GM19043 (cell line): ENCODE results near the gene ZNF326.

Experiments used
- ATAC-seq: cut with Tn5 transposase; IDR thresholded peaks from one replicate; pipeline ENCODE4 v1.9.1; 2021; ENCODE audit warnings: low read depth; ENCODE audit not compliant: unreplicated experiment

ZNF326 gene

GRCh38 chr1:90067194-90067931 lies 72.5 kb downstream of the ZNF326 start:
- no peak for ATAC-seq

- ATAC-seq = no peak
Observed at GRCh38 chr1:90068611-90069280, 73.8 kb downstream of the ZNF326 start.

GRCh38 chr1:90074137-90074536 lies 79.2 kb downstream of the ZNF326 start:
- peak; percentile 71 for ATAC-seq

- no peak for ATAC-seq
Observed at GRCh38 chr1:90074566-90074965, 79.7 kb downstream of the ZNF326 start.

- ATAC-seq = no peak
Observed at GRCh38 chr1:90074970-90075391, 80.1 kb downstream of the ZNF326 start.

- no peak for ATAC-seq
Observed at GRCh38 chr1:90083995-90084394, 89.1 kb downstream of the ZNF326 start.
